Pancreas (tissue), 10 donors: ENCODE results near the gene IL11. TPM values are rescaled to one million over a fixed set of nuclear protein-coding genes. Genes with fewer than 3 reads are reported as not detected.
A peak's percentile ranks its signal among the peaks of the same experiment; 100 is the strongest.

ENCODE experiments used
- ATAC-seq, 4 donors: fragments of 200-7000 bp; cut with Tn5 transposase; one replicate each; pipeline versions ENCODE4 v1.8.0 to v1.9.1; 2020; ENCODE audit warnings: mild to moderate bottlenecking in 4 of 4, moderate library complexity in 4 of 4
- DNase-seq, 6 donors: peaks; one replicate each; pipeline ENCODE4 v3.0.0-alpha.2; 2020
- FAIRE-seq: peaks from 2 replicates; lab custom pipeline; 2012; peaks lifted over from hg19 to GRCh38; lab: Jason Lieb, UNC
- H3K27ac ChIP-seq, 4 donors: fragments of 200-600 bp; sonication (generic); 1 replicate in 3 of 4; 2 replicates in 1 of 4; pipeline versions ENCODE4 v1.5.0 to v1.8.0; 2020
- H3K27me3 ChIP-seq, 4 donors: fragments of 200-600 bp; one replicate each; pipeline ENCODE4 v1.8.0; 2021
- H3K36me3 ChIP-seq, 3 donors: fragments of 200-600 bp; sonication (generic) in 1 of 3; one replicate each; pipeline versions ENCODE4 v1.5.0 to v1.8.0; 2020 to 2021
- H3K4me1 ChIP-seq, 3 donors: fragments of 200-600 bp; one replicate each; pipeline ENCODE4 v1.8.0; 2021
- H3K4me3 ChIP-seq, 4 donors: fragments of 200-600 bp; sonication (generic) in 2 of 4; one replicate each; pipeline versions ENCODE4 v1.5.0 to v1.8.0; 2020 to 2021
- H3K9me3 ChIP-seq, 4 donors: fragments of 200-600 bp; one replicate each; pipeline ENCODE4 v1.8.0; 2021
- CTCF ChIP-seq, 4 donors: fragments of 200-600 bp; sonication (generic) in 3 of 4; IDR thresholded peaks; one replicate each; pipeline versions ENCODE4 v1.5.0 to v1.8.0; 2021; ENCODE audit warnings: antibody characterized with exemption in 4 of 4
- WGBS, 2 donors: extraction: QIAGEN DNeasy Blood & Tissue Kit; methylation state at CpG; one replicate each; pipeline ENCODE4 v1.1.7; 2013; 5-methylcytosine and 5-hydroxymethylcytosine counted together
- intact Hi-C, 3 donors: fragments of 100-400 bp; cut with DNase I; formaldehyde crosslinking; loops; one replicate each; pipeline versions ENCODE4 v1.11.1 to v1.14.2; 2022
- polyA plus RNA-seq, 2 donors: library from polyadenylated mRNA; stranded (reverse); fragments of 200-250 nt; gene quantifications; one replicate each; pipeline ENCODE4 v1.2.3, GENCODE V29; 2013
- total RNA-seq, 6 donors: library from RNA; stranded (reverse); fragmentation: NEBNext Ultra II Directional in 4 of 6; extraction: Animal tissue kit (Norgen Biotek cat#: 25700) in 4 of 6; gene quantifications; one replicate each; pipeline versions ENCODE4 v1.2.1 to v1.2.4, GENCODE V29; 2021 to 2023
- donor health status: healthy with polysubstance abuse.
- donor health status: DM: no; HTN: no; CAD: no; lungs with moderate emphysema.
- donor health status: DM: no; HTN: no; CAD: no.
- donor health status: control.
- donor health status: control.
- donor health status: Bipolar disorder and iron deficiency.
- donor health status: DM: yes; HTN: yes; CAD: no.
- donor health status: DM: no; HTN: no; CAD: no.
- donor health status: DM: no; HTN: no; CAD: no.
- donor health status: DM: yes; HTN: yes; CAD: no.

The IL11 gene
- total and polyA plus RNA-seq, 8 donors: 0.16 to 0.41 (median 0.20) TPM; not detected in 3

GRCh38 chr19:55391191-55391670 lies 21.0 kb upstream of the IL11 start:
- Histone ChIP-seq H3K27me3 (no peaks in the 10 kb centered on the region), H3K4me1 (peaks cover 10 to 17% (median 17%) of the 10 kb centered on the region in 3 donors), H3K9me3 (no peaks in the 10 kb centered on the region), H3K27ac (no peak overlapping the region), H3K36me3 (peaks cover 0 to 23% (median 11%) of the 10 kb centered on the region in 3 donors), H3K4me3 (no peak overlapping the region)
- FAIRE-seq: no peak
- WGBS, 2 donors: 86 to 90% methylated on average over 12 of the region's 12 CpGs
- no peak for DNase-seq
- ATAC-seq: no peak
- intact Hi-C loops: no loop called here
- TF ChIP-seq CTCF (IDR thresholded peaks at IDR 0.05): no peak

GRCh38 chr19:55390461-55390880 lies 20.2 kb upstream of the IL11 start:
- H3K27me3 ChIP-seq: no peaks in the 10 kb centered on the region
- ATAC-seq (no peak), DNase-seq (no peak), FAIRE-seq (no peak)
- WGBS, 2 donors: 83 to 85% methylated on average over 7 of the region's 7 CpGs
- no peaks in the 10 kb centered on the region for H3K9me3 ChIP-seq
- peaks cover 0 to 23% (median 11%) of the 10 kb centered on the region in 3 donors for H3K36me3 ChIP-seq
- H3K27ac ChIP-seq: no peak overlapping the region
- intact Hi-C loops: no loop called here
- TF ChIP-seq CTCF (IDR thresholded peaks at IDR 0.05): no peak
- no peak overlapping the region for H3K4me3 ChIP-seq
- H3K4me1 ChIP-seq: peaks cover 10 to 17% (median 17%) of the 10 kb centered on the region in 3 donors

GRCh38 chr19:55389386-55390317 lies 19.4 kb upstream of the IL11 start:
- intact Hi-C loops: loop anchor here in 1 of 3 donors (10.0 kb wide), 1 partner anchor 95 kb away; no protein-coding TSS in a partner anchor
- no peak for ATAC-seq

GRCh38 chr19:55387736-55388497 lies 17.7 kb upstream of the IL11 start:
- DNase-seq: peak in 1 of 6 donors; percentile 32
- 72 to 76% methylated on average over 24 of the region's 24 CpGs for WGBS, 2 donors
- Histone ChIP-seq H3K4me3 (peak overlapping the region in 3 of 4 donors; percentile 76 to 92 (median 77)), H3K27me3 (no peaks in the 10 kb centered on the region), H3K9me3 (no peaks in the 10 kb centered on the region), H3K27ac (no peak overlapping the region), H3K36me3 (peaks cover 0 to 23% (median 11%) of the 10 kb centered on the region in 3 donors), H3K4me1 (peaks cover 10 to 27% (median 17%) of the 10 kb centered on the region in 3 donors)
- no peak for TF ChIP-seq CTCF (IDR thresholded peaks at IDR 0.05)
- intact Hi-C loops: loop anchor here in 1 of 3 donors (10.0 kb wide), 1 partner anchor 93 kb away; no protein-coding TSS in a partner anchor
- no peak for ATAC-seq
- no peak for FAIRE-seq

More at GRCh38 chr19:55389386-55390317, 19.4 kb upstream of the IL11 start:
- DNase-seq (peak in 1 of 6 donors; percentile 17), FAIRE-seq (no peak)
- H3K4me1 ChIP-seq: peaks cover 10 to 21% (median 17%) of the 10 kb centered on the region in 3 donors
- H3K27me3 ChIP-seq: no peaks in the 10 kb centered on the region
- WGBS, 2 donors: 84 to 87% methylated on average over 21 of the region's 21 CpGs
- no peak overlapping the region for H3K4me3 ChIP-seq
- no peaks in the 10 kb centered on the region for H3K9me3 ChIP-seq
- no peak overlapping the region for H3K27ac ChIP-seq
- peaks cover 0 to 23% (median 11%) of the 10 kb centered on the region in 3 donors for H3K36me3 ChIP-seq
- no peak for TF ChIP-seq CTCF (IDR thresholded peaks at IDR 0.05)
